ENCODE results near the gene URB1. TPM values are rescaled to one million over a fixed set of nuclear protein-coding genes. Genes with fewer than 3 reads are reported as not detected.
A peak's percentile ranks its signal among the peaks of the same experiment; 100 is the strongest.

Gene URB1
- total RNA-seq, 1 donor: 21.7 TPM

GRCh38 chr21:32415451-32416398 is 22.9 kb upstream of the URB1 start:
- Histone ChIP-seq H3K79me2 (ENCODE audit: insufficient read depth, low read length) (peaks cover 51% of the 10 kb centered on the region), H3K4me3 (ENCODE audit: insufficient read depth, low read length) (peak overlapping the region; percentile 11), H3K27me3 (ENCODE audit: insufficient read depth, low read length) (no peaks in the 10 kb centered on the region), H3K4me1 (ENCODE audit: insufficient read depth, low read length) (peaks cover 36% of the 10 kb centered on the region), H3K9me3 (ENCODE audit: low read depth, low read length) (no peaks in the 10 kb centered on the region), H4K20me1 (ENCODE audit: insufficient read depth, low read length) (no peaks in the 10 kb centered on the region), H3K36me3 (ENCODE audit: insufficient read depth, low read length) (no peaks in the 10 kb centered on the region), H3K27ac (ENCODE audit: low read depth, low read length) (peak overlapping the region; percentile 93), H3K4me2 (ENCODE audit: insufficient read depth, low read length) (peak overlapping the region; percentile 93), H2AFZ (ENCODE audit: low read length) (peak overlapping the region; percentile 8)
- DNase-seq (ENCODE audit: insufficient read length, low spot score, missing footprints): no peak
- TF ChIP-seq, protein P1, sequence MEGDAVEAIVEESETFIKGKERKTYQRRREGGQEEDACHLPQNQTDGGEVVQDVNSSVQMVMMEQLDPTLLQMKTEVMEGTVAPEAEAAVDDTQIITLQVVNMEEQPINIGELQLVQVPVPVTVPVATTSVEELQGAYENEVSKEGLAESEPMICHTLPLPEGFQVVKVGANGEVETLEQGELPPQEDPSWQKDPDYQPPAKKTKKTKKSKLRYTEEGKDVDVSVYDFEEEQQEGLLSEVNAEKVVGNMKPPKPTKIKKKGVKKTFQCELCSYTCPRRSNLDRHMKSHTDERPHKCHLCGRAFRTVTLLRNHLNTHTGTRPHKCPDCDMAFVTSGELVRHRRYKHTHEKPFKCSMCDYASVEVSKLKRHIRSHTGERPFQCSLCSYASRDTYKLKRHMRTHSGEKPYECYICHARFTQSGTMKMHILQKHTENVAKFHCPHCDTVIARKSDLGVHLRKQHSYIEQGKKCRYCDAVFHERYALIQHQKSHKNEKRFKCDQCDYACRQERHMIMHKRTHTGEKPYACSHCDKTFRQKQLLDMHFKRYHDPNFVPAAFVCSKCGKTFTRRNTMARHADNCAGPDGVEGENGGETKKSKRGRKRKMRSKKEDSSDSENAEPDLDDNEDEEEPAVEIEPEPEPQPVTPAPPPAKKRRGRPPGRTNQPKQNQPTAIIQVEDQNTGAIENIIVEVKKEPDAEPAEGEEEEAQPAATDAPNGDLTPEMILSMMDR (IDR thresholded peaks at IDR 0.05; ENCODE audit: extremely low read depth, low read depth, low read length): no peak

GRCh38 chr21:32414579-32415358 is 22.0 kb upstream of the URB1 start:
- H3K4me3 ChIP-seq (ENCODE audit: insufficient read depth, low read length): peak overlapping the region; percentile 85
- no peaks in the 10 kb centered on the region for H4K20me1 ChIP-seq (ENCODE audit: insufficient read depth, low read length)
- peaks cover 46% of the 10 kb centered on the region for H3K79me2 ChIP-seq (ENCODE audit: insufficient read depth, low read length)
- no peaks in the 10 kb centered on the region for H3K9me3 ChIP-seq (ENCODE audit: low read depth, low read length)
- peak overlapping the region; percentile 93 for H3K27ac ChIP-seq (ENCODE audit: low read depth, low read length)
- TF ChIP-seq, protein P1 (IDR thresholded peaks at IDR 0.05; ENCODE audit: extremely low read depth, low read depth, low read length): peak; percentile 55
- peaks cover 36% of the 10 kb centered on the region for H3K4me1 ChIP-seq (ENCODE audit: insufficient read depth, low read length)
- H3K36me3 ChIP-seq (ENCODE audit: insufficient read depth, low read length): no peaks in the 10 kb centered on the region
- no peaks in the 10 kb centered on the region for H3K27me3 ChIP-seq (ENCODE audit: insufficient read depth, low read length)
- H3K4me2 ChIP-seq (ENCODE audit: insufficient read depth, low read length): peak overlapping the region; percentile 93
- DNase-seq (ENCODE audit: insufficient read length, low spot score, missing footprints): peak; percentile 81
- H2AFZ ChIP-seq (ENCODE audit: low read length): peak overlapping the region; percentile 10

GRCh38 chr21:32413697-32414578 is 21.1 kb upstream of the URB1 start:
- Histone ChIP-seq H2AFZ (ENCODE audit: low read length) (no peak overlapping the region), H3K27ac (ENCODE audit: low read depth, low read length) (peak overlapping the region; percentile 93), H3K9me3 (ENCODE audit: low read depth, low read length) (no peaks in the 10 kb centered on the region), H3K27me3 (ENCODE audit: insufficient read depth, low read length) (no peaks in the 10 kb centered on the region), H3K79me2 (ENCODE audit: insufficient read depth, low read length) (peaks cover 39% of the 10 kb centered on the region), H3K36me3 (ENCODE audit: insufficient read depth, low read length) (no peaks in the 10 kb centered on the region), H4K20me1 (ENCODE audit: insufficient read depth, low read length) (no peaks in the 10 kb centered on the region), H3K4me1 (ENCODE audit: insufficient read depth, low read length) (peaks cover 36% of the 10 kb centered on the region), H3K4me3 (ENCODE audit: insufficient read depth, low read length) (peak overlapping the region; percentile 85), H3K4me2 (ENCODE audit: insufficient read depth, low read length) (peak overlapping the region; percentile 93)
- TF ChIP-seq, protein P1 (IDR thresholded peaks at IDR 0.05; ENCODE audit: extremely low read depth, low read depth, low read length): no peak
- DNase-seq (ENCODE audit: insufficient read length, low spot score, missing footprints): peak; percentile 91
